ENCODE measurements around the gene MEX3D.

DNA sequence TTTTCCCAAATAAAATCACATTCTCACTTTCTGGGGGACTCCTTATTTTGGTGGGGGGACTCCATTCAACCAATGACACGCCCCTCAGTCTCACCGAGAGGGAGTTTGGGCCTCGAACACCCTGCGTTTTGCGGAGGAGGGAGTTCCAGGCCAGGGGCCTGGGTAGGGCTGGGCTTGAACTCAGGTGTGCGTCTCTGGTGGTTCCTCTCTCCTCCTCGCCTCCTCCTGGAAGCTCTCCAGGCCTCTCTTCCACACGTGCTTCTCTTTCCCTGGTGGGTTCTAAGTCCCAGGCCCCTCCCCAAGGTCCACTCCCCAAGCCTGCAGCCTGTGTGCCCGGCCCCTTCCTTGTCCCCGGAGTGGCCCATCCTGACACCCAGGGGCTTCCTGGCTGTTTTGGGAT, 14.7 kb downstream of the MEX3D start:
- TF ChIP-seq YY1 (IDR thresholded peaks at IDR 0.05; ENCODE audit: insufficient read depth, insufficient read length): no peak
- no peak for TF ChIP-seq ZNF274 (IDR thresholded peaks at IDR 0.05; ENCODE audit: low read depth, low read length)
- TF ChIP-seq SUZ12 (IDR thresholded peaks at IDR 0.05; ENCODE audit: extremely low read depth, insufficient read depth, insufficient read length): no peak
